CD4-positive, alpha-beta T cell treated with Interleukin-17A for 4 hours (primary cell): Measurements from ENCODE around the gene PCK1.

Experiments
- DNase-seq: peaks from one replicate; pipeline ENCODE4 v3.0.0-alpha.2; 2020; ENCODE audit warnings: mixed read lengths

The PCK1 gene

DNA sequence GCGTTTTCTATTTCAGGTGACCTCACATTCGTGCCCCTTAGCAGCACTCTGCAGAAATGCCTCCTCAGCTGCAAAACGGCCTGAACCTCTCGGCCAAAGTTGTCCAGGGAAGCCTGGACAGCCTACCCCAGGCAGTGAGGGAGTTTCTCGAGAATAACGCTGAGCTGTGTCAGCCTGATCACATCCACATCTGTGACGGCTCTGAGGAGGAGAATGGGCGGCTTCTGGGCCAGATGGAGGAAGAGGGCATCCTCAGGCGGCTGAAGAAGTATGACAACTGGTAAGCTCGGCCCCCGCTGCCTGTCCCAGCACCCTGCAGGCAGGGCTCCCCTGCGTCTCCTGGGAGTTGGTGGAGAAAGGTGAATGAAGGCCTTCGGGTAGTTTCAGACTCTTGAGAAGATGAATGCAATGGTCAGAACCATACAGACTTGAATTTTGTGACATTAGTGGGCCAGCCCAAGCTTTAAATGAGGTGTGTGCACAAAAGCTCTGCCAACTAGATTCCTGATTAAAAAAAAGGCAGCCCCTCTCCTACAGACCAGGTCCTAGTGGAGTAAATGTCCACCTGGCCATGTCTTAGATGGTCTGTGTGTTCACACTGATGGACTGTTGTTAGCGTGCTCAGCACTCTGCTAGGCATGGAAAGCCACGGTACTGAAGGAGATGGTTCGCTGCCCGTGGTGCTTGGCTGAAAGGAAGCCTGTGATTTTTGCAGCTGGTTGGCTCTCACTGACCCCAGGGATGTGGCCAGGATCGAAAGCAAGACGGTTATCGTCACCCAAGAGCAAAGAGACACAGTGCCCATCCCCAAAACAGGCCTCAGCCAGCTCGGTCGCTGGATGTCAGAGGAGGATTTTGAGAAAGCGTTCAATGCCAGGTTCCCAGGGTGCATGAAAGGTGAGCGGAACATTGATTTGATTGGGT, 708 bp downstream of the PCK1 start:
- no peak for DNase-seq

DNA sequence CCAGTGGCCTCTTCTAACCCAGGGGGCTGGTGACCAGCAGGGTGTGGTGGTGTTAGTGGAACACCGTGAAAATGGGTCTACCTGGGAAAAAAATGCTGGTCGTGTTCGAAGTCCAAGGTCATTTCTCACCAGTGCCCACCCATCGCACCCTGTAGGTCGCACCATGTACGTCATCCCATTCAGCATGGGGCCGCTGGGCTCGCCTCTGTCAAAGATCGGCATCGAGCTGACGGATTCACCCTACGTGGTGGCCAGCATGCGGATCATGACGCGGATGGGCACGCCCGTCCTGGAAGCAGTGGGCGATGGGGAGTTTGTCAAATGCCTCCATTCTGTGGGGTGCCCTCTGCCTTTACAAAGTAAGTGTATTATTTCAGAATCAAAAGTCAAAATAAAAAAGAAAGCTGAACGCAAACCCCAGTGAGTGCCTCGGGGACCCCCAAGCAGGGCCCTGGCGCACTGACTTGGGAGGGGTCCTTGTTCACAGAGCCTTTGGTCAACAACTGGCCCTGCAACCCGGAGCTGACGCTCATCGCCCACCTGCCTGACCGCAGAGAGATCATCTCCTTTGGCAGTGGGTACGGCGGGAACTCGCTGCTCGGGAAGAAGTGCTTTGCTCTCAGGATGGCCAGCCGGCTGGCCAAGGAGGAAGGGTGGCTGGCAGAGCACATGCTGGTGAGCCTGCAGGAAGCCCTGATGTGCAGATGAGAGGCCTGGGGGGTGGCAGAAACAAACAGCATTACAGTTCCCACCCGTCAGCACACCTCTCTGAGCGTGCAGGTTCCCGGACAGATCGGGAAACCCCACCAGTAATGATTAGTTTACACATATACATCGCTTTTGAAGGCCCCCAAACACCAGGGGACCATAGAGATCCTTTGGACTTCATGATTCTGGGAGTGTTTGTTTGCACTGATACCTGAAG, 1.9 kb downstream of the PCK1 start:
- DNase-seq = no peak

DNA sequence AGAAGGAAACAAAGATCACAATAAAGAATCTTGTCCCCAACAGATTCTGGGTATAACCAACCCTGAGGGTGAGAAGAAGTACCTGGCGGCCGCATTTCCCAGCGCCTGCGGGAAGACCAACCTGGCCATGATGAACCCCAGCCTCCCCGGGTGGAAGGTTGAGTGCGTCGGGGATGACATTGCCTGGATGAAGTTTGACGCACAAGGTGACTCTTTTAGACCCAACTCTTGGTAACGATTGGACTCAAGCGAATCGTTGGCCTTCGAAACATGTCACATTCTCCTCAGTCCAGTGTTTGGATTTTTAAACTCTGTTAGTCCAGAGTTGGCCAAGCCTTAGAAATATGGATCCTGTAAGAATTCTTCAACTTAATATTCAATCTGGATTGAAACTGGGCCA, 2.6 kb downstream of the PCK1 start:
- DNase-seq = no peak

DNA sequence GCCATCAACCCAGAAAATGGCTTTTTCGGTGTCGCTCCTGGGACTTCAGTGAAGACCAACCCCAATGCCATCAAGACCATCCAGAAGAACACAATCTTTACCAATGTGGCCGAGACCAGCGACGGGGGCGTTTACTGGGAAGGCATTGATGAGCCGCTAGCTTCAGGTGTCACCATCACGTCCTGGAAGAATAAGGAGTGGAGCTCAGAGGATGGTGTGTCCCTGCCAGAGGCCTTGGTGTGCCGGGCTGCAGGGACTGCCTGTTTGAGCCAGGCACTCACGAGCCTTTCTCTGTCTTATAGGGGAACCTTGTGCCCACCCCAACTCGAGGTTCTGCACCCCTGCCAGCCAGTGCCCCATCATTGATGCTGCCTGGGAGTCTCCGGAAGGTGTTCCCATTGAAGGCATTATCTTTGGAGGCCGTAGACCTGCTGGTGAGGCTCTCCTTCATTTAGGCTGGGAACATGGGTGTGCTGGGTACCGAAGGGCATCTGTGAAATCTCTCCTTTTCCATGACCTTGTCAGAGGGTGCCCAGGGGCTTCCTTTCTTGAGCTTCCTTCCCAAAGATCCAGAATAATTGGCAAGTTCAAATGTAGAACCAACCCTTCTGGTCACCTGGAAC, 3.4 kb downstream of the PCK1 start:
- DNase-seq = no peak

DNA sequence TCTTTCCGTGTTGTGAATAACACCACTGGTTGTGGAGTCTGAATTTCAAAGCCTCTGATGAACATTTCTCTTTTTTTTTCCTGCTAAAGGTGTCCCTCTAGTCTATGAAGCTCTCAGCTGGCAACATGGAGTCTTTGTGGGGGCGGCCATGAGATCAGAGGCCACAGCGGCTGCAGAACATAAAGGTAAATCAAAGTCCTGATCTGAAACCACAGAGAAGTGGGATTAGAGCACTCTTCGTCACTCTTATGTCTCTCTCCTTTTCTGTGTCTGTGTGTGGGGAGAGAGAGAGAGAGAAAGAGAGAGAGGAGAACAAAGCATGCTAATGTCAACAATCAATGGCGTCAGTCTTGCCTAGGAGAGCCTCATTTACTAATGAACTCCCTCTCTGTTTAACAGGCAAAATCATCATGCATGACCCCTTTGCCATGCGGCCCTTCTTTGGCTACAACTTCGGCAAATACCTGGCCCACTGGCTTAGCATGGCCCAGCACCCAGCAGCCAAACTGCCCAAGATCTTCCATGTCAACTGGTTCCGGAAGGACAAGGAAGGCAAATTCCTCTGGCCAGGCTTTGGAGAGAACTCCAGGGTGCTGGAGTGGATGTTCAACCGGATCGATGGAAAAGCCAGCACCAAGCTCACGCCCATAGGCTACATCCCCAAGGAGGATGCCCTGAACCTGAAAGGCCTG, 4.2 kb downstream of the PCK1 start:
- no peak for DNase-seq

DNA sequence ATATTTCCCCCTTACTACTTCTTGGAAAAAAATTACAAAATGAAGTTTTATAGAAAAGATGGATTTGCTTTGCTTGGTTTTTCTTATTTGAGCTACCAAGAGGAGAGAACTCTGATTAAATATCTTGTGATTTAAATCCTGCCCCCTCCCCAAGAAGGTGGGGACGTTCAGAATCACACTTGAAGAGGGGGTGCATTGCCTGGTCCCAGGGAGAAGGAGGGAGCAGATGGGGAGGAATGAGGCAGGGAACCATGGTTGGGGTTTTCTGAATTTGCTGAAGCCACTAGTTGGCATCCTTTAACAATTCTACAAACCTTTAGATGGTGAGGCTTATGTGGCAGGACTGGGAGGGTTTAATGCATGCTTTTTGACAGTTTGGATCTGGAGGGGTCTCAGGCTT, 5.5 kb downstream of the PCK1 start:
- no peak for DNase-seq

DNA sequence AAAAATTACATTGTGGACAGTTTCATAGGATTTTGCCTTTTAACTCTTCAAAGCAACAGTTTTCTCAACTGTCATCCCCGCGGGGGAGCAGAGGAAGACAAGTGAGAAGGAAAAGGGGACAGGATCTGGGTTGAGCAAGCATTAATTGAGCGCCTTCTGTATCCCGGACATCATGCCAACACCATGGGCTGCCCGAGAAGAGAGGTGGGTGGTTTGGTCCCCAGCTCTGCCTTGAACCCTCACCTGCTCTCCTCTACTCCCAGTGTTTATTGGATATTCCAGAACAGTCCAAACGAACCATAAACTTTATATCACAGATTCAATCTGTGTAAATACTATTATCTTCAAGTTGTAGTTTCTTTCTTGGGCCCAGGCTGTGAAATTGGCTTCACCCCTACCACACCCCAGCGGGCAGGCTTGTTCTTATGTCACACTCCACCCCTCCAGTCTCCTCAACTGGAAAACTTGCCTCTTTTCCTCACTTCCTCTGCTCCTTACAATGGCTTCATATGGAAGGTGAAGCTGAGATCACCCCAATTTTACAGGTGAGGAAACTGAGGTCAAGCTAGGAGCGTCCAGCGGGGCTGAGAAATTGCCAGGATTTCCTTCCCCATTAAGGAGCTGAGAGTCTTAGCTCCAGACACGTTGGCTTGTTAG, 6.0 kb downstream of the PCK1 start:
- DNase-seq = no peak

DNA sequence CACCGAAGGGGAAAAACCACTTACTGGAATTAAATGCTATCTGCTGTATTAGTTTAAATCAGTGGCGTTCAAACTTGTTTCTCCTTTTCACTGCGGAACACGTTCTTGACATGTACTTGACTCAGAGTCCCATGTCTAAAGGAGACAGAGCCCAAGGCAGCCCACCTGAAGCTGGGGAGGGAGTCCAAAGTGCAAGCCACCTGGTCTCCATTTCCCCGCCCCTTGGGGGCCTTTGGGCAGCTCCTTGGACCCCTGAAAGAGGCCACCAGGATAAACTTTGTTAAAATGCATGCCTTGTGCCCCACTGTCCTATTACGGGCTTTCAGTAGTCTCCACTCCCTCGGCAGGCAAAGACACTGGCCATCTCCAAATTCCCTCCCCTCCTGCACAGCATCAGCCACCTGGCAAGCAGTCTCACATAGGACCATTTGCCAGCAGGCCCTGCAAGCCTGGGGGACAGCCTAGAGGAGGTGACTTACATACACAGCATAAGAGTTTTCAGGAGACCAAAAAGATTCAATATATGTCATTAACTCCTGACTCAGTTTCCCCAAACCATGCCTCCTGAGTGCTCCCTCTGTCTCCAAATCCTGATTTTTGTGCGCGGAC, 6.7 kb downstream of the PCK1 start:
- no peak for DNase-seq

DNA sequence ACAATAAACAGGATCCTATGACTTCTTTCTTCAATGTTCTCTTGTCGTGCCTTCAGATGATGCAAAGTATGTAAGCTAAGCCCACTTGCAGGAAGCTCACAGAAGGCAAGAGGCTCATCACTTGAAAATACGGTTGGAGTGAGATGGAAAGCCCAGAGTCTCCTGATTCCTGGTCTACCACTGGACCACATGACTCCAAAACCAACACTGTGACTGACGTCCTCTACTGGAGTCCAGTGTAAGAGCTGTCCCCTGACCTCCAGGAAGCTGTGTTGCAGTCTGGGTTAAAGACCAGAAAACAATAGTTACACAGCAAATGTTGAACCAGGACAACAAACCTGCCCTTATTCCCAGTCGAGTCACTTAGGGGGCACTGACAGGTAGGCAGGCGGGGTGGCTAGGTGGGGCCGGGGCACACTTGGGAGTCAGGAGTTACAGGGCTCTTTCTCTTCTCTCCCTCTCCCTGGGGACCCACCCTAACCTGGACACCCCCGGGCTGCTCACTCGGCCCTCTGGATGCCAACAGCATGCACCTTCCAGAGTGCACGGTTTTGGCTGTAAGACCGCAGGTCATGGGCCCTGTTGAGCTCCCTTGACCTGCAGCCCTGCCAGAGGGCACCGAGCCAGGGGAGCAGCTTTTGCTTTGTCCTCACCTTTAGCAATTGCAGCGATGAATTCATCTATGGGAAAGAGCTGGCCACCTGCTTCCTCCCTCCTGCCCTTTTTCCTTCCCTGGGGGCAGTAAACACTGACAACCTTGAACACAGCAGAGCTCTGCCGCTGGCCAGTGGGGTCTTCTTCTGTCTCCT, 7.4 kb downstream of the PCK1 start:
- DNase-seq = no peak

DNA sequence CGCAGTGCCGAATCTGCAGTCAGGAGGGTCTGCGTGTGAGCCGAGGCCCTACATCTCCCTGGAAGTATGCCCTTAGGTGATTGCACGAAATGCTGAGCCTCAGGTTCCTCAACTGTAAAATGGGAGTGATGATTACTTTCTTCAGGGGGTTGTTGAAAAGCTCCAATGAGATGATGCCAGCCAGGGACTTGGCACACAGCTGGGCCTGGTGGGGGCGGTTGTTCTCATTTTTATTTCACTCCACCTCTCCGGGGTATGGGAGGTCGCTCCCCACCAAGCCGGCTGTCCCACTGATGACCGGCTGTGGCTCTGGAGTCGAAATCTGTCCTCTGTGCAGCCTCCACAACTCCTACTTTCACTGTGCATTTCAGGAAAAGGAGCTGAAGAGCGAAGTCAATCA, 8.1 kb downstream of the PCK1 start:
- DNase-seq = no peak

DNA sequence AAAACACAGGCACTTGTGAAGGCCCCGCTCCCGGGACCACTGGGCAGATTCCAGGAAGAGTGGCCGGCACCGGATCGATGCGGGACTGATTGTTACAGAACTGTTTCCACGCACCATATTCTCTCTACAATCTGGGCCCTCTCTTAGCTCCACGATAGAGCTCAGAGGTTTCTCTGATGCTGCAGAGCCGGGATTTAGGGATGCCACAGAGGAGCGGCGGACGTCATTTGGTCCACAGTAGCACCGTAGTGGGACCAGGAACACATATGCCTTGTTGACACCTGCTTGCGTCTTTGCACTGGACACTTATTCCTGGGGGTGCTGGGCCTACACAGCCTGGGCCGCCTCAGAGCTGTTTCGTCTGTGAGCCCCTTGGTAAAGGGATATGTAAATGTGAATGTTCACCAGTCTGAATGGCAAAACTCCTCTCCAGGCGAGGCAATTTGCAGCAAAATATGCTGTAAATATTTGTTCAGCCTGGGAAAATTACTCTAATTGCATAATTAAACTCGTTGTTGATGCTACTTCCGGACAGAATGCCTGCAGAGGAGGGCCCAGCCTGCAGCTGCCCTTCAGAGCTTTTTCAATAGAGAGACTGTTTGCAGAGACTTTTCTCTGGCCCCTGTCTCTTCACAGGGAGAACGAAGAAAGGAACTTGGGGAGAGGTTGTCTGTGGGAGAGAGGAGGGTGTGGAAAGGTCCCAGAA, 9.4 kb downstream of the PCK1 start:
- no peak for DNase-seq

DNA sequence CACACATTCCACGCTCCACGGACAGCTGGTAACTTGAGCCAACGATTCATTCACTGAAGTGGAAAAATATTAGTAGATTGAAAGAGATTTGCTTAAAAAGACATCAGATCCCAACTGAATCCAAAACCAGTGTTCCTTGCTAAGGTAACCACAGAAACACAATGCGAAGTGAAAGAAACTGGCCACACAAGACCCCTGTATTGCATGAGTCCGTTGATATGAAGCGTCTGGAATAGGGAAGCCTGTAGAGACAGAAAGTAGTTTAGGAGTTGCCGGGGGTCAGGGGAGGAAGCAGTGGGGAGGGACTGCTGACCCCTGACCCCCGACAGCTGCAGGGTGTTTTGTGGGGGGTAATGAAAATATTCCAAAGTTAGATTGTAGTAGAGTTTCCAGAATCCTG, 10.0 kb downstream of the PCK1 start:
- DNase-seq = no peak

DNA sequence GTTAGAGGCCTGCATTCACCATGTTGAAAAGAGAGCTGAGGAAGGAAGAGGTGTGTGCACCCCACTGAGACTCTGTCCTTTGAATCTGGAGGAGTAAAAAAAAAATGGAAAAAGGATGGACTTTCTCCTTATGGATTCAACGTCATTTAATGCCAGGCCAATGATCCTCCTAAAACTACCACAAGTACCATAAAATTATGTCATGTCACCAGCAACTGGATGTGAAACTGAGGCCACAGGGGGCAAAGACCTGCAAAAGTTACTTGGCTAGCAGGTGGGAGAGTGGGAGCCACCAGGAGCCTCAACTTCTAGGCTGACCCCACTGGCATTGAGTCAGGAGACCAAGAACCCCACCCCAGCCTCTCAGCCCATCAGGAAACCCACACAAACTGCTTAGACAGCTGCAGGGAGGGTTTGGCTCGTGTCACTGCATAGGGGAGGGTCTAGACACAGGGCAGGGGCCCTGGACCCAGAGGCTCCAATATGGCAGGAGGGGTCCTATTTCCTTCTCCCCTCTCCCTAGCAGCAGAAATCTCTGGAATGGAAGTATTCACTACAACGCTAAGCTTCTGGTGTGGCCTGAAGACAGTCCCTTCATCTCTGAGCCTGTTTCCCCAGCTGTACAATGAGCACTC, 11.0 kb downstream of the PCK1 start:
- no peak for DNase-seq

DNA sequence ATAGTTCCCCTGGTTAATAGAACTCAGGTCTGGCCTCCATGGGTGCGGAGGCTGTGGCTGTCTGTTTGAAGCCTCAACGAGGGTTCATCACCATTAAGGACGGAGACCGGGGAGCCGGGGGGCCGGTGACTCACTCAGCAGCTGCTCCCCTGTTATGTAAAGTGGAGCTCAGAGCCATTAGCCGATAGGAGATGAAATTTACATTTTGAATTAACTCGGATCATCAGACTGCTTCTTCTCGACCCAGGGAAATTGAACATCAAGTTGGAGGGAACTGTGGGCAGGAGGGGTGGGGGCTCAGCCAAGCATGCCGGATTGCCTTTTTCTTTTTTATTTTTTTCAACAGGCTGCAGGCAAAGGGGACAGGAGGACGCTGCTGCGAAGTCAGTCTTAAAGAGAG, 12.3 kb downstream of the PCK1 start:
- no peak for DNase-seq

DNA sequence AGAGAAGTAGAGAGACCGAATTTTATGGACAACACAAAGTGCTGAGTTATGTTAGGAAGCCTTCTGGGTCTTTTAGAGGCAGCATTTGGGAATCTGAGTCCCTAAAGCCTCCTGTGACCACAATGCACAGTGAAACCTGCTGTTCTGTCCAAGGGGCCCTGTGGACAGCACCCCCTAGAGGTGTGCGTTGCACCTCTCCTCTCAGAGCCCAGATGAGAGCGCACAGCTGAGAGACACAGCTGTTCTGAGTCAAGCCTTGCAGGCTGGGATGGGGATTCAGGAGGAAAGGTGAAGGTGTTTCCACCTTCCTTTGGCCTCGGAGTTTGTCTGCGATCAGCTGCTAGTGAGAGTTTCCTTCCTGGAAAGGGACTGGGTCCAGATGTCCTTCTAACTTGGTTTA, 13.0 kb downstream of the PCK1 start:
- no peak for DNase-seq

DNA sequence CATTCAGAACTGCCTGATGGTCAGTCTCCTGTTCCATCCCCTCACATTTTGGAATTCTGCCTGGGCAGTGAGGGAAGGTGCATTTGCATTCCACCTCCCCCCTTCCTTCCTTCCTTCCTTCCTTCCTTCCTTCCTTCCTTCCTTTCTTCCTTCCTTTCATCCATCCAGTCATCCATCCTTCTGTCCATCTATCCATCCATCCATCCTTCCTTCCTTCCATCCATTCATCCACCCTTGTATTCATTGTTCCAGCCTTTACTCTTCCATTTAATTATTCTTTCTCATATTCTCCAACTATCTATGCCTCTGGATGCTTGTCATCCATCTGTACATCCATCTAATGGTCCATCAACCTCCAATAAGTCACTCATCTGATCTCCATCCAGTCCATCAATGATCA, 14.0 kb downstream of the PCK1 start:
- DNase-seq = no peak

DNA sequence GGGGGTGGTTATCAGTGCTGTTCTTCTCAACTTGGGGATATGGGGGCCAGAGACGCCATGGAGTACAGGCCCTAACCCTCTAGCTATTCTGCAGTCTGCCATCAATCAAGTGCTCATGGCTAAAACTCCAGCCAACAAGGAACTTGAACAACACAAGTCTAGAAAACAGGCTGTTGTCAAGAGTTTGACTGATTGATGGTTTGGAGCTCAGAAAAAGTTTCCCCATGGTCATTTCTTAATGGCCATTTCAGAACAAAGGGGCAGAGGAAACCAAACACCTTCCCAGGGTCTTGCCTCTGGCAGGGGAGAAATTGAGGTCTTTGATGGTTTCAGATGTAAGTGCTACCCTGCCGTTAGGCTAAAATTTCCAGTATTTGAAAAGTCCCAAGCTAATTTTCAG, 15.1 kb downstream of the PCK1 start:
- DNase-seq = no peak

DNA sequence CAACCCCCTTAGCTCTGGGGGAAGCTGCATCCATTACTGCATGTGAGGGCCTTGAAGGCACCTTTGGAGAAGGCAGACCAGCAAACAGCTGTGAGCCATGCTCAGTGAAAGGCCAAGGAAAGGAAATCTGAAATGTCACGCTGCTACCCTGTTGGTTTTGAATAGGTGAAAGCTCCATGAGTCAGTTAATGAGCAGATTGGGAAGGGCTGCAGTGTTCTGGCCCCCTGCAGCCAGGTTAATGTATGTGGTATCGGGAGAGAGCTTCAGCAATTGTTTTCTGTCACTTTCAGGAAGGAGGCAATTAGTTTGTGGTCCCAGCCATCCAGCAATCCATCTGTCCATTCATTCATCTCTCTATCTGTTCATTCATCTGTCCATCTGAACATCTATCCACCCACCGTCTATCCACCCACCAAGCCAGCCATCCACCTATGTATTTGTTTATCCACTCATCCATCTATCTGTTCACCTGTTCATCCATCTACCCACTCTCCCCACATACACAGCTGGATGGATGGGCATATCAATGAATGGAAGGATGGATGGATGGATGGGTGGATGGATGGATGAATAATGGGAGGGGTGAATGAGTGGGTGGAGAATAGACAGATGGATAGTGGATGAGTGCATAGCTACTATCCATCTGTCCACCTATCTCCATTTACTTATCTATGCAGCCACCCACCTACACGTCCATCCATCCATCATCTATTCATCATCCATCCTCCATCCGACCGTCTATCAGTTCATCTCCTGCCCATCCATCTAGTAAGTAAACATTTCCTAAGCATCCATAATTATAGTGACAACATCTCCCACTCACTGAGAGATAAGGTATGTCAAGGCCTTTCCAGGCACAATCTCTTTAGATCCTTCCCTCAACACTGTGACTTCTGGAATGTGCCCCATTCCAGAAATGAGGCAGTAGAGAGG, 16.0 kb downstream of the PCK1 start:
- no peak for DNase-seq
